Ishikawa (cell line): Measurements from ENCODE around the gene CARM1.

ENCODE experiments used
- CEBPB ChIP-seq: IDR thresholded peaks from 2 replicates; pipeline ENCODE4 v1.6.1; 2012
- CREB1 ChIP-seq: IDR thresholded peaks from 2 replicates; pipeline ENCODE4 v1.6.1; 2012; ENCODE audit warnings: low read depth
- EGR1 ChIP-seq: IDR thresholded peaks from 2 replicates; pipeline ENCODE4 v1.6.1; 2012
- EP300 ChIP-seq: IDR thresholded peaks from 2 replicates; pipeline ENCODE4 v1.6.1; 2012; ENCODE audit warnings: borderline replicate concordance
- FOXM1 ChIP-seq: IDR thresholded peaks from 2 replicates; pipeline ENCODE4 v1.6.1; 2012; ENCODE audit warnings: low read depth, borderline replicate concordance
- MAX ChIP-seq: IDR thresholded peaks from 2 replicates; pipeline ENCODE4 v1.6.1; 2012
- NFIC ChIP-seq: IDR thresholded peaks from 2 replicates; pipeline ENCODE4 v1.6.1; 2012
- RAD21 ChIP-seq: IDR thresholded peaks from 2 replicates; pipeline ENCODE4 v1.6.1; 2012; ENCODE audit warnings: low read depth
- TAF1 ChIP-seq: IDR thresholded peaks from 2 replicates; pipeline ENCODE4 v1.6.1; 2012; ENCODE audit warnings: low read depth, mild to moderate bottlenecking
- TCF12 ChIP-seq: IDR thresholded peaks from 2 replicates; pipeline ENCODE4 v1.6.1; 2012; ENCODE audit warnings: low read depth
- TEAD4 ChIP-seq: IDR thresholded peaks from 2 replicates; pipeline ENCODE4 v1.6.1; 2012
- USF1 ChIP-seq: IDR thresholded peaks from 2 replicates; pipeline ENCODE4 v1.6.1; 2012
- YY1 ChIP-seq: IDR thresholded peaks from 2 replicates; pipeline ENCODE4 v1.6.1; 2012; ENCODE audit warnings: low read depth
- ZBTB7A ChIP-seq: IDR thresholded peaks from 2 replicates; pipeline ENCODE4 v1.6.1; 2012; ENCODE audit warnings: low read depth
- TF ChIP-seq, protein P1 (sequence below): IDR thresholded peaks from 2 replicates; pipeline ENCODE4 v1.6.1; 2012; ENCODE audit warnings: low read depth, mild to moderate bottlenecking

CARM1 gene

GRCh38 chr19:10907925-10908324, 36.6 kb downstream of the CARM1 start:
- TF ChIP-seq CEBPB (no peak), TAF1 (no peak), EP300 (no peak), YY1 (no peak), RAD21 (no peak), TEAD4 (no peak), USF1 (no peak), NFIC (no peak), ZBTB7A (no peak), EGR1 (no peak), TCF12 (no peak), FOXM1 (no peak), CREB1 (no peak), MAX (no peak)
- TF ChIP-seq, protein P1, sequence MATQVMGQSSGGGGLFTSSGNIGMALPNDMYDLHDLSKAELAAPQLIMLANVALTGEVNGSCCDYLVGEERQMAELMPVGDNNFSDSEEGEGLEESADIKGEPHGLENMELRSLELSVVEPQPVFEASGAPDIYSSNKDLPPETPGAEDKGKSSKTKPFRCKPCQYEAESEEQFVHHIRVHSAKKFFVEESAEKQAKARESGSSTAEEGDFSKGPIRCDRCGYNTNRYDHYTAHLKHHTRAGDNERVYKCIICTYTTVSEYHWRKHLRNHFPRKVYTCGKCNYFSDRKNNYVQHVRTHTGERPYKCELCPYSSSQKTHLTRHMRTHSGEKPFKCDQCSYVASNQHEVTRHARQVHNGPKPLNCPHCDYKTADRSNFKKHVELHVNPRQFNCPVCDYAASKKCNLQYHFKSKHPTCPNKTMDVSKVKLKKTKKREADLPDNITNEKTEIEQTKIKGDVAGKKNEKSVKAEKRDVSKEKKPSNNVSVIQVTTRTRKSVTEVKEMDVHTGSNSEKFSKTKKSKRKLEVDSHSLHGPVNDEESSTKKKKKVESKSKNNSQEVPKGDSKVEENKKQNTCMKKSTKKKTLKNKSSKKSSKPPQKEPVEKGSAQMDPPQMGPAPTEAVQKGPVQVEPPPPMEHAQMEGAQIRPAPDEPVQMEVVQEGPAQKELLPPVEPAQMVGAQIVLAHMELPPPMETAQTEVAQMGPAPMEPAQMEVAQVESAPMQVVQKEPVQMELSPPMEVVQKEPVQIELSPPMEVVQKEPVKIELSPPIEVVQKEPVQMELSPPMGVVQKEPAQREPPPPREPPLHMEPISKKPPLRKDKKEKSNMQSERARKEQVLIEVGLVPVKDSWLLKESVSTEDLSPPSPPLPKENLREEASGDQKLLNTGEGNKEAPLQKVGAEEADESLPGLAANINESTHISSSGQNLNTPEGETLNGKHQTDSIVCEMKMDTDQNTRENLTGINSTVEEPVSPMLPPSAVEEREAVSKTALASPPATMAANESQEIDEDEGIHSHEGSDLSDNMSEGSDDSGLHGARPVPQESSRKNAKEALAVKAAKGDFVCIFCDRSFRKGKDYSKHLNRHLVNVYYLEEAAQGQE = no peak

- TF ChIP-seq TAF1 (no peak), MAX (no peak), TEAD4 (no peak), USF1 (no peak), EGR1 (no peak), TCF12 (no peak), EP300 (no peak), CEBPB (no peak), RAD21 (no peak), NFIC (no peak), CREB1 (no peak), ZBTB7A (no peak)
- TF ChIP-seq, protein P1 = no peak
These were observed 37.1 kb downstream of the CARM1 start for GRCh38 chr19:10908380-10908960.

DNA sequence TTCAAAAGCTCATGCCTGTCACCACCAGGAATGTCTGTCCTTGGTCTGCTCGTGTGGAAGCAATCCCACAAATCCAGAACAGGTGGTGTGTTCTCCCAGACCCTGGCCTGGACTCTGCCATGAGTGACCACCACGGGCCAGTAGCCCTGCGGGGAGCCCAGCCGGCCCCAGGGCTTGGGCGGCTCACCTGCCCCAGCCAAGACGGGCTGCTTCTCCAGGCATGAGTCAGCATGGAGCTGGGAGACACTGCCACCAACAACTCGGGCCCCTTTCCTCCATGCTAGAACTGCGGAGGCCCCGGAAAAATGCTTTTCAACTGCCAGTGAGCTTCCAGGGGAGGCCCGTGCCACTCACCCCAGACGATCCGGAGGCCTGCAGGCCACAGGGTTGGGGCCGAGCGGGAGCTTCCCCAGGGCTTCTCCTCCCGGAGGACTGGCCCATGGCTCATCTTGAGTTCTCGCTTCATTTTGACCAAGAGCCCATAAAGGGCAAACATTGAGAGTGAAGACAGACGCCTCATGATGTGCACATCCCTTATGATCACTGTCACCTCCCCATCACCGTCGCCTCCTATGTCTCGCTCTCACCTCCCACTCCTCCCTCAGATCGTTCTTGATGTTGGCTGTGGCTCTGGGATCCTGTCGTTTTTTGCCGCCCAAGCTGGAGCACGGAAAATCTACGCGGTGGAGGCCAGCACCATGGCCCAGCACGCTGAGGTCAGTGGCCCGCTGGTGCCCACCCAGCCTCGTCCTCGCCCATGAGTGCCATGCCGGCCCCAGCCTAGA, 40.4 kb downstream of the CARM1 start:
- TF ChIP-seq MAX = no peak
- TF ChIP-seq NFIC = no peak
- TF ChIP-seq RAD21 = no peak
- TF ChIP-seq, protein P1 = no peak
- TF ChIP-seq YY1 = no peak
- TF ChIP-seq TAF1 = no peak
- no peak for TF ChIP-seq ZBTB7A
- TF ChIP-seq FOXM1 = no peak

- TF ChIP-seq NFIC (no peak), YY1 (no peak), RAD21 (no peak), EGR1 (no peak), MAX (no peak), TAF1 (no peak), ZBTB7A (no peak), CEBPB (no peak), TCF12 (no peak), CREB1 (no peak), FOXM1 (no peak), USF1 (no peak)
- TF ChIP-seq, protein P1 = no peak
These were observed 41.3 kb downstream of the CARM1 start for GRCh38 chr19:10912619-10913018.
